Ovary (tissue), 3 donors: ENCODE measurements around the gene CHD5.

ENCODE experiments used
- EP300 ChIP-seq: sonication (generic); formaldehyde crosslinking; IDR thresholded peaks from one replicate; pipeline ENCODE4 v1.6.1; 2017; ENCODE audit warnings: antibody characterized with exemption
- TF ChIP-seq, protein P1 (sequence below), 3 donors: fragments of 450-650 bp in 2 of 3; fragments of 200-600 bp in 1 of 3; IDR thresholded peaks; one replicate each; pipeline versions ENCODE4 v1.5.1 to v1.8.0; 2016 to 2022; ENCODE audit warnings: antibody characterized with exemption in 3 of 3, mild to moderate bottlenecking in 1 of 3
- donor health status: DM: no; HTN: no; CAD: no.

DNA sequence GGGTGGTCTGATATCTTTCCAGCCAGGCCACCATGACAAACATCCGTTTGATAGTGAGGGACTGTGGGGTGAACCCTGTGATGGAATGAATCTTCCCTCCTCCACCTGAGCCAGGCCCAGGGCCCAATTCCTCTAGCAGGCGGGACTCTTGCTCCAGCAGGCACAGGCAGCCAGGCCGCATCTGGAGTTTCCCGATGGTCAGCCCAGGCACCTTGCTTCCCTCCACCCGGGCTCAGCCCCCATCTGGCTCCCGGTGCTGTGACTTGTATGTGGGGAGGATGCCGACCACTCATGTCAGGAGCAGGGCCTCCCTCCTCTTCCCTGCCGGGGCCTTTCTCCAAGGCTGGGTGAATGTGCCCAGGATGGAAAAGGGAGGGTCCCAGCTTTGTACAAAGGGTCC lies 113.4 kb downstream of the CHD5 start:
- TF ChIP-seq, protein P1, sequence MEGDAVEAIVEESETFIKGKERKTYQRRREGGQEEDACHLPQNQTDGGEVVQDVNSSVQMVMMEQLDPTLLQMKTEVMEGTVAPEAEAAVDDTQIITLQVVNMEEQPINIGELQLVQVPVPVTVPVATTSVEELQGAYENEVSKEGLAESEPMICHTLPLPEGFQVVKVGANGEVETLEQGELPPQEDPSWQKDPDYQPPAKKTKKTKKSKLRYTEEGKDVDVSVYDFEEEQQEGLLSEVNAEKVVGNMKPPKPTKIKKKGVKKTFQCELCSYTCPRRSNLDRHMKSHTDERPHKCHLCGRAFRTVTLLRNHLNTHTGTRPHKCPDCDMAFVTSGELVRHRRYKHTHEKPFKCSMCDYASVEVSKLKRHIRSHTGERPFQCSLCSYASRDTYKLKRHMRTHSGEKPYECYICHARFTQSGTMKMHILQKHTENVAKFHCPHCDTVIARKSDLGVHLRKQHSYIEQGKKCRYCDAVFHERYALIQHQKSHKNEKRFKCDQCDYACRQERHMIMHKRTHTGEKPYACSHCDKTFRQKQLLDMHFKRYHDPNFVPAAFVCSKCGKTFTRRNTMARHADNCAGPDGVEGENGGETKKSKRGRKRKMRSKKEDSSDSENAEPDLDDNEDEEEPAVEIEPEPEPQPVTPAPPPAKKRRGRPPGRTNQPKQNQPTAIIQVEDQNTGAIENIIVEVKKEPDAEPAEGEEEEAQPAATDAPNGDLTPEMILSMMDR (IDR thresholded peaks at IDR 0.05) = no peak
- TF ChIP-seq EP300 = no peak
